RWPE2 (cell line): ENCODE results near the gene NDST4.

Experiments
- ATAC-seq: fragments of 200-7000 bp; cut with Tn5 transposase; 3 replicates; pipeline ENCODE4 v1.9.1; 2021; ENCODE audit warnings: low read depth
- DNase-seq: peaks from one replicate; pipeline ENCODE4 v3.0.0-alpha.2; 2020; ENCODE audit warnings: low spot score
- H3K27ac ChIP-seq: fragments of 450-650 bp; 2 replicates; pipeline ENCODE4 v1.5.1; 2017; ENCODE audit warnings: mild to moderate bottlenecking; ENCODE audit not compliant: poor library complexity, severe bottlenecking
- H3K27me3 ChIP-seq: fragments of 250-450 bp; sonication (Bioruptor Pico); 2 replicates; pipeline ENCODE4 v1.5.1; 2021; ENCODE audit warnings: mild to moderate bottlenecking, moderate library complexity; ENCODE audit not compliant: insufficient read depth, poor library complexity, severe bottlenecking
- H3K36me3 ChIP-seq: fragments of 250-450 bp; sonication (Bioruptor Pico); 2 replicates; pipeline ENCODE4 v1.5.1; 2020; ENCODE audit warnings: low read depth, mild to moderate bottlenecking, moderate library complexity
- H3K4me1 ChIP-seq: fragments of 250-450 bp; sonication (Bioruptor Pico); 2 replicates; pipeline ENCODE4 v1.5.1; 2021; ENCODE audit warnings: mild to moderate bottlenecking, moderate library complexity; ENCODE audit not compliant: insufficient read depth, poor library complexity, severe bottlenecking
- H3K4me3 ChIP-seq: fragments of 250-450 bp; sonication (Bioruptor Pico); 2 replicates; pipeline ENCODE4 v1.5.1; 2021; ENCODE audit warnings: mild to moderate bottlenecking, moderate library complexity; ENCODE audit not compliant: severe bottlenecking
- H3K9me3 ChIP-seq: fragments of 250-450 bp; sonication (Bioruptor Pico); 2 replicates; pipeline ENCODE4 v1.5.1; 2021; ENCODE audit warnings: mild to moderate bottlenecking, moderate library complexity; ENCODE audit not compliant: severe bottlenecking
- CTCF ChIP-seq: fragments of 450-650 bp; IDR thresholded peaks from one replicate; pipeline ENCODE4 v1.5.1; 2017; ENCODE audit warnings: mild to moderate bottlenecking, moderate library complexity; ENCODE audit not compliant: poor library complexity, severe bottlenecking

Gene NDST4

GRCh38 chr4:114830628-114831027, 282.8 kb downstream of the NDST4 start:
- Histone ChIP-seq H3K4me3 (no peak overlapping the region), H3K36me3 (no peaks in the 10 kb centered on the region)
- DNase-seq: no peak

GRCh38 chr4:114827651-114828050, 285.8 kb downstream of the NDST4 start:
- ATAC-seq (no peak), DNase-seq (no peak)
- no peak overlapping the region for H3K27ac ChIP-seq
- H3K27me3 ChIP-seq: peaks cover 3% of the 10 kb centered on the region
- H3K4me3 ChIP-seq: no peak overlapping the region
- no peaks in the 10 kb centered on the region for H3K36me3 ChIP-seq
- H3K4me1 ChIP-seq: no peaks in the 10 kb centered on the region
- TF ChIP-seq CTCF: no peak
- no peaks in the 10 kb centered on the region for H3K9me3 ChIP-seq

More at GRCh38 chr4:114830628-114831027, 282.8 kb downstream of the NDST4 start:
- Histone ChIP-seq H3K27ac (no peak overlapping the region), H3K9me3 (no peaks in the 10 kb centered on the region), H3K4me1 (no peaks in the 10 kb centered on the region), H3K27me3 (peaks cover under 1% of the 10 kb centered on the region)
- no peak for ATAC-seq
- no peak for TF ChIP-seq CTCF

- no peak for DNase-seq
- no peaks in the 10 kb centered on the region for H3K9me3 ChIP-seq
- no peak for ATAC-seq
Observed at GRCh38 chr4:114815760-114816159, 297.7 kb downstream of the NDST4 start.

GRCh38 chr4:114813961-114814360, 299.5 kb downstream of the NDST4 start:
- no peak for TF ChIP-seq CTCF
- no peaks in the 10 kb centered on the region for H3K4me1 ChIP-seq
- no peak overlapping the region for H3K27ac ChIP-seq
- DNase-seq (no peak), ATAC-seq (no peak)
- H3K4me3 ChIP-seq: no peak overlapping the region
- no peaks in the 10 kb centered on the region for H3K9me3 ChIP-seq
- H3K27me3 ChIP-seq: no peaks in the 10 kb centered on the region
- H3K36me3 ChIP-seq: no peaks in the 10 kb centered on the region

More at GRCh38 chr4:114815760-114816159, 297.7 kb downstream of the NDST4 start:
- Histone ChIP-seq H3K27me3 (no peaks in the 10 kb centered on the region), H3K27ac (no peak overlapping the region), H3K36me3 (no peaks in the 10 kb centered on the region), H3K4me1 (no peaks in the 10 kb centered on the region), H3K4me3 (no peak overlapping the region)
- no peak for TF ChIP-seq CTCF

GRCh38 chr4:114811564-114812301, 301.7 kb downstream of the NDST4 start:
- H3K36me3 ChIP-seq: no peaks in the 10 kb centered on the region
- ATAC-seq (no peak), DNase-seq (no peak)
- H3K27ac ChIP-seq: no peak overlapping the region
- no peak overlapping the region for H3K4me3 ChIP-seq
- H3K27me3 ChIP-seq: no peaks in the 10 kb centered on the region
- no peaks in the 10 kb centered on the region for H3K4me1 ChIP-seq
- TF ChIP-seq CTCF: no peak
- H3K9me3 ChIP-seq: no peaks in the 10 kb centered on the region
